Effector memory CD8-positive, alpha-beta T cell (primary cell): ENCODE data around the gene RSPH10B2.
"Not testable (repeated sequence)": the region's sequence is repeated elsewhere in the genome, so short reads cannot be mapped to it uniquely, and the experiment has no call there.

Source experiments
- ATAC-seq: fragments of 150-1000 bp; cut with Tn5 transposase; replicated peaks from 2 replicates; pipeline ENCODE4 v1.10.0; 2021; ENCODE audit warnings: mild to moderate bottlenecking, moderate library complexity
- DNase-seq, 3 experiments: peaks; one replicate each; pipeline ENCODE4 v3.0.0; 2021
- H3K27ac Mint-ChIP-seq, 2 donors: one replicate each; pipeline ENCODE4 v1.8.0; 2022; ENCODE audit warnings: mild to moderate bottlenecking in 2 of 2, mixed read lengths in 2 of 2, moderate library complexity in 2 of 2
- H3K27me3 Mint-ChIP-seq, 2 donors: one replicate each; pipeline ENCODE4 v1.8.0; 2022; ENCODE audit warnings: mixed read lengths in 2 of 2
- H3K36me3 Mint-ChIP-seq: one replicate; pipeline ENCODE4 v1.8.0; 2022; ENCODE audit warnings: mild to moderate bottlenecking, moderate library complexity, mixed read lengths; ENCODE audit not compliant: insufficient read depth
- H3K4me1 Mint-ChIP-seq, 2 donors: one replicate each; pipeline ENCODE4 v1.8.0; 2022; ENCODE audit warnings: low read depth in 2 of 2, mixed read lengths in 2 of 2
- H3K4me3 Mint-ChIP-seq, 2 donors: one replicate each; pipeline ENCODE4 v1.8.0; 2022; ENCODE audit warnings: mild to moderate bottlenecking in 2 of 2, mixed read lengths in 2 of 2, moderate library complexity in 2 of 2
- H3K9me3 Mint-ChIP-seq, 2 donors: one replicate each; pipeline ENCODE4 v1.8.0; 2022; ENCODE audit warnings: mixed read lengths in 2 of 2
- total RNA-seq, 9 experiments: gene quantifications; one replicate each; lab custom pipeline; 2026; lab: John Stamatoyannopoulos, UW

RSPH10B2 gene
- 0 to 0.39 (median 0.12) reads per million in 9 experiments for total RNA-seq

DNA sequence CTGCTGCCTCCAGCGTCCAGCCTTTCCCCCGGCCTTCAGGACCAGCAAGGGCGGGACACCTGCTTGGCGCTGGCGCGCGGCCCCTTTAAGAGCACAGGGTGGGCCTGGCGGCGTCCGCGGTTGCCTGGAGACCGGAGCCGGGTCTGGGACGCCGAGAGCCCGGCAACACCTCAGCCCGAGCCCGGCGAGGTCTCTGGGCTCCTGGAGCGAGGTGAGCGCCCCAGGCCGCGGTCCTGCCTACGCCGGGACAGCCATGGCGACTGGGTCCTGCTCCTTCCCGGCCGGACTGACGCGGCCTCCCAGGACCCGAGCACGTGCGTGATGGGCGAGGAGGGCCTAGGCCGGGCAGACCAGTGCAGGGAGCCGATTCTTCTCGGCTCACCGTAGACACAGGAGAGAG, at the start of gene RSPH10B2:
TSS of gene RSPH10B2 (plus strand) at position 140 of the 400 bp plus-strand sequence. CDS start 3,575 bp downstream, outside the sequence.
- not testable (repeated sequence) for H3K36me3 Mint-ChIP-seq, DNase-seq, H3K27me3 Mint-ChIP-seq, H3K9me3 Mint-ChIP-seq, H3K4me3 Mint-ChIP-seq, H3K27ac Mint-ChIP-seq, H3K4me1 Mint-ChIP-seq, ATAC-seq

- peaks cover 55% of the 10 kb centered on the region for H3K36me3 Mint-ChIP-seq
- ATAC-seq (peak; percentile 36), DNase-seq (peak; percentile 12 to 20 (median 19))
- H3K9me3 Mint-ChIP-seq: peaks cover 0 to 13% of the 10 kb centered on the region in 2 donors
- peak overlapping the region; percentile 90 to 95 for H3K27ac Mint-ChIP-seq
- peaks cover 44 to 49% of the 10 kb centered on the region in 2 donors for H3K4me1 Mint-ChIP-seq
- H3K4me3 Mint-ChIP-seq: peak overlapping the region; percentile 91 to 94
- peaks cover 1 to 10% of the 10 kb centered on the region in 2 donors for H3K27me3 Mint-ChIP-seq
Measured at GRCh38 chr7:6705959-6706665, 47.8 kb upstream of the RSPH10B2 start.

- Mint-ChIP-seq H3K27me3 (peaks cover 6 to 14% of the 10 kb centered on the region in 2 donors), H3K4me3 (peak within 1 kb of the TSS; percentile 91 to 94), H3K4me1 (peaks cover 38 to 42% of the 10 kb centered on the region in 2 donors), H3K27ac (peak within 1 kb of the TSS; percentile 90 to 95), H3K9me3 (peaks cover 0 to 13% of the 10 kb centered on the region in 2 donors), H3K36me3 (peaks cover 48% of the 10 kb centered on the region)
- ATAC-seq: peak; percentile 88
- DNase-seq: peak; percentile 89 to 92 (median 91)
Measured at GRCh38 chr7:6706666-6707407, 47.1 kb upstream of the RSPH10B2 start, which contains the start of gene ZNF12. TSS of gene ZNF12 (minus strand) at chr7:6706947. CDS start at chr7:6705173, 1,774 bp downstream.

GRCh38 chr7:6708304-6708703, 45.6 kb upstream of the RSPH10B2 start:
- DNase-seq (no peak), ATAC-seq (no peak)
- peak overlapping the region; percentile 57 to 73 for H3K27ac Mint-ChIP-seq
- peak overlapping the region; percentile 91 to 94 for H3K4me3 Mint-ChIP-seq
- H3K9me3 Mint-ChIP-seq: peaks cover 0 to 6% of the 10 kb centered on the region in 2 donors
- peaks cover 41% of the 10 kb centered on the region for H3K36me3 Mint-ChIP-seq
- peaks cover 27 to 29% of the 10 kb centered on the region in 2 donors for H3K4me1 Mint-ChIP-seq
- peaks cover 6 to 14% of the 10 kb centered on the region in 2 donors for H3K27me3 Mint-ChIP-seq

DNA sequence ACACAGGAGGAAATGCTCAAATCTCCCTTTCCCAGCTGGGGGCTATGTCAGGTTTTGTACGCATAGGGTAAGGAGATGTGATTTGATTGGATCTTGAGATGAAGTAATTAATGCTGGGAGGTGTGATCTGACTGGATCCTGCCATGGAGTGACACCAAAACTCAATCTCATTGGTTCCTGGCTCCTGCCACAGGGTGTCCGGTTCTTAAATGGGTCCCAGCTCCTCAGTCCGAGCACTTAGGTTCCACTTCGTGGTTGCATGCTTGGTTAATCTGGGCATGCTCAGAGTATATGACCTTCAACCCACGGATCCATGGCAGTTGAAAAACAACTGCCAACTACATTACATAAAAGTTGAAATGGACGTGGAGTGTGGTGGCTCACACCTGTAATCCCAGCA, 44.1 kb upstream of the RSPH10B2 start:
- H3K27me3 Mint-ChIP-seq: peaks cover 9 to 20% of the 10 kb centered on the region in 2 donors
- H3K9me3 Mint-ChIP-seq: no peaks in the 10 kb centered on the region
- H3K4me3 Mint-ChIP-seq: no peak overlapping the region
- H3K27ac Mint-ChIP-seq: no peak overlapping the region
- ATAC-seq: no peak
- DNase-seq: no peak
- H3K4me1 Mint-ChIP-seq: peaks cover 19% of the 10 kb centered on the region in 2 donors
- peaks cover 26% of the 10 kb centered on the region for H3K36me3 Mint-ChIP-seq

- DNase-seq: no peak
- Mint-ChIP-seq H3K4me3 (no peak overlapping the region), H3K9me3 (no peaks in the 10 kb centered on the region), H3K4me1 (peaks cover 5 to 6% of the 10 kb centered on the region in 2 donors), H3K27ac (no peak overlapping the region), H3K36me3 (no peaks in the 10 kb centered on the region), H3K27me3 (peaks cover 29 to 57% of the 10 kb centered on the region in 2 donors)
- no peak for ATAC-seq
Measured at GRCh38 chr7:6714360-6714759, 39.5 kb upstream of the RSPH10B2 start.

- H3K36me3 Mint-ChIP-seq, DNase-seq, H3K4me1 Mint-ChIP-seq, ATAC-seq, H3K27ac Mint-ChIP-seq, H3K4me3 Mint-ChIP-seq, H3K9me3 Mint-ChIP-seq: not testable (repeated sequence)
- peaks cover 35 to 55% of the 10 kb centered on the region in 2 donors for H3K27me3 Mint-ChIP-seq
Measured at GRCh38 chr7:6715898-6716297, 38.0 kb upstream of the RSPH10B2 start.

DNA sequence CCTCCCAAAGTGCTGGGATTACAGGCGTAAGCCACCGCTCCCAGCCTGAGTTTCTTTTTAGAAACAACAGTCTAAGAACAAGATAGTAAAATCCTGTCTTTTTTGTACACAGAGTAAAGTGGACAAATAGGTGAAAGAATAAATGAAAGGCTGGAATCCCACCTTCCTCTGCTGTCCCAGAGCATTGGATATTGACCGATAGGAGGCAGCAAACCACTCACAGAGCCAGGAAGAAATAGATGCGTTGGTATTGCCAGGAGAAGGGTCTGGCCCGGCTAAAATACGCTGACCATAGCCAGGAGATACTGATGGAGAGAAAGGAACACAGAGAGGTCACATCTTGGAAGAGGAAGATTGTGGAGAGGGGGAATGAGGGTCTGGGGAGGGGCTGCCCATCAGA, 35.8 kb upstream of the RSPH10B2 start:
- no peak overlapping the region for H3K27ac Mint-ChIP-seq
- ATAC-seq: no peak
- DNase-seq: no peak

DNA sequence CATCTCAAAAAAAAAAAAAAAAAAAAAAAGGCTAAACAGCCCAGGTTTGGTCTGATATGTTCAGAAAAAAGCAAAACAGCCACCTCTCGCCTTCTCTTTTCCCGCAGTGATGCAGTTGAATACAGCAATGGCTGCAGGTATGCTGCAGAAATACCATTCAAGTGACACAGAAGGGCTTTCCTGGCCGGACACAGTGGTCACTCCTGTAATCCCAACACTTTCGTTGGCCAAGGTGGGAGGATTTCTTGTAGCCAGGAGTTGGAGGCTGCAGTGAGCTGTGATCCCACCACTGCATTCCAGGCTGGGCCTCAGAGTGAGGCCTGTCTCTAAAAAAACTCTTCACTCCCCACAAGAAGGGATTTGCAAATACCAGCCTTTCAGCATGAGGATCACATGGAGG, 29.6 kb upstream of the RSPH10B2 start:
- not testable (repeated sequence) for H3K36me3 Mint-ChIP-seq, H3K9me3 Mint-ChIP-seq, H3K4me1 Mint-ChIP-seq, ATAC-seq, H3K27ac Mint-ChIP-seq, H3K4me3 Mint-ChIP-seq, DNase-seq
- H3K27me3 Mint-ChIP-seq: peaks cover 25 to 39% of the 10 kb centered on the region in 2 donors

More for the DNA sequence above, 35.8 kb upstream of the RSPH10B2 start:
- Mint-ChIP-seq H3K4me1 (peaks cover 5 to 6% of the 10 kb centered on the region in 2 donors), H3K27me3 (peaks cover 49 to 71% of the 10 kb centered on the region in 2 donors), H3K9me3 (no peaks in the 10 kb centered on the region), H3K4me3 (no peak overlapping the region), H3K36me3 (no peaks in the 10 kb centered on the region)

DNA sequence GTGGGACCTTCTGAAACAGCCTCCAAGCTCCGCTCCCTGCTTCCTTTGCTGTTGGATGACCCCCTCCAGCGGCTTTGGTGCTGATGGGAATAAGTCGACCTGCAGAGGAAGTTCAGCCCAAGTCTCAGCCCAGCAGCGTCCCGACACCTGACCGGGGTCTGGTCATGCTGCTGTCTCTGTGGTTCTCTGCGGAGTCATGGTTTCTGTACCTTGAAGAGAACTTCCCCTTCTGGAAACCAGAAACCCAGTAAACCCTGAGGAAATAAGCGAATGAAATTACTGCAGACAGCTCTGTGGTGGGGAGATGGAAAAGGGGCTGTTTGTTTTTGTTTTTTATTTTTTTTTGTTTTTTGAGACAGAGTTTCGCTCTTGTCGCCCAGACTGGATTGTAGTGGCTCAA, 28.9 kb upstream of the RSPH10B2 start:
- Mint-ChIP-seq H3K4me1 (peaks cover 5 to 6% of the 10 kb centered on the region in 2 donors), H3K4me3 (no peak overlapping the region), H3K27me3 (peaks cover 25 to 39% of the 10 kb centered on the region in 2 donors), H3K9me3 (no peaks in the 10 kb centered on the region), H3K36me3 (no peaks in the 10 kb centered on the region), H3K27ac (no peak overlapping the region)
- DNase-seq (no peak), ATAC-seq (no peak)

DNA sequence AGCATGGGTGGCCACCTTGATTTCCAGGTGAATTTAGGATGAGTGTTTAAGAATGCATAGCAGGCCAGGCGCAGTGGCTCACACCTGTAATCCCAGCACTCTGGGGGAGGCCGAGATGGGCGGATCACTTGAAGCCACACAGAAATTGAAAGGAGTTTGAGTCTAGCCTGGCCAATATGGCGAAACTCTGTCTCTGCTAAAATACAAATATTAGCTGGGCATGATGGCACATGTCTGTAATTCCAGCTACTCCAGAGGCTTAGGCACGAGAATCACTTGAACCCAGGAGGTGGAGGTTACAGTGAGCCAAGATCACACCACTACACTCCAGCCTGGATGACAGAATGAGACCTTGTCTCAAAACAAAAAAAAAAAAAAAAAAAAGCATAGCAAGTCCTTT, 27.6 kb upstream of the RSPH10B2 start:
- peaks cover 15 to 29% of the 10 kb centered on the region in 2 donors for H3K27me3 Mint-ChIP-seq
- not testable (repeated sequence) for H3K9me3 Mint-ChIP-seq, H3K27ac Mint-ChIP-seq, H3K4me3 Mint-ChIP-seq, DNase-seq, H3K36me3 Mint-ChIP-seq, ATAC-seq
- H3K4me1 Mint-ChIP-seq: peaks cover 13 to 14% of the 10 kb centered on the region in 2 donors

- Mint-ChIP-seq H3K27me3 (peaks cover 4 to 16% of the 10 kb centered on the region in 2 donors), H3K4me3 (no peak overlapping the region), H3K27ac (no peak overlapping the region), H3K9me3 (no peaks in the 10 kb centered on the region), H3K4me1 (peaks cover 17 to 19% of the 10 kb centered on the region in 2 donors), H3K36me3 (peaks cover 9% of the 10 kb centered on the region)
- ATAC-seq (no peak), DNase-seq (no peak)
Measured at GRCh38 chr7:6727663-6728062, 26.2 kb upstream of the RSPH10B2 start.

DNA sequence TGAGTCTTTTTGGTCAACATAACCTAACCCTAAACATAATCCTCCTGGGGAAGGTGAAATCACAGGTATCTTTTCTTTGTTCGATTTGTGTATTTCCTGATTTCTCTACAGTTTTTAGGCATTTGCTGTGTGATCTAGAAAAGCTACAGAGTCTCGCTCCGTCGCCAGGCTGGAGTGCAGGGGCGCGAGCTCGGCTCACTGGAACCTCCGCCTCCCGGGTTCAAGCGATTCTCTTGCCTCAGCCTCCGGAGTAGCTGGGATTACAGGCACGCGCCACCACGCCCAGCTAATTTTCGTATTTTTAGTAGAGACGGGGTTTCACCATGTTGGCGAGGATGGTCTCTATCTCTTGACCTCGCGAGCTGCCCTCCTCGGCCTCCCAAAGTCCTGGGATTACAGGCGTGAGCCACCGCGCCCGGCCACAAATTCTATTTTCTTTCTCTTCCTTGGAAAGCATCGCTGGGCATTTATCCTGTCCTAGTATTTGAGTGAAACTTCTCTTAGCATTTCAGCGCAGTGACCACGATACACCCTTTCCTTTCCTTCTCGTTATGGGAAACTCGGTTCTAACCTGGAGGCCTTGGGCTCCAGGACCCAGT, 24.9 kb upstream of the RSPH10B2 start:
- Mint-ChIP-seq H3K36me3 (peaks cover 19% of the 10 kb centered on the region), H3K4me3 (peak overlapping the region; percentile 87 to 88), H3K4me1 (peaks cover 17 to 19% of the 10 kb centered on the region in 2 donors), H3K27ac (peak overlapping the region; percentile 87 to 90)
- not testable (repeated sequence) for ATAC-seq, H3K27me3 Mint-ChIP-seq, H3K9me3 Mint-ChIP-seq, DNase-seq
